Uterus (tissue), 4 donors: ENCODE measurements around the gene TSHZ1. TPM values are rescaled to one million over a fixed set of nuclear protein-coding genes. Genes with fewer than 3 reads are reported as not detected.

Experiments
- DNase-seq, 2 donors: peaks; one replicate each; pipeline ENCODE4 v3.0.0-alpha.2; 2019 to 2020
- H3K27ac ChIP-seq, 2 donors: fragments of 200-600 bp; sonication (generic); 1 replicate in 1 of 2; 2 replicates in 1 of 2; pipeline ENCODE4 v1.5.1; 2016 to 2018
- H3K27me3 ChIP-seq, 2 donors: fragments of 200-600 bp; sonication (generic); one replicate each; pipeline ENCODE4 v1.5.1; 2018 to 2019; ENCODE audit warnings: control low read depth in 1 of 2
- H3K36me3 ChIP-seq, 2 donors: fragments of 200-600 bp; sonication (generic); one replicate each; pipeline ENCODE4 v1.5.1; 2019; ENCODE audit warnings: control low read depth in 1 of 2
- H3K4me1 ChIP-seq, 2 donors: fragments of 200-600 bp; sonication (generic); one replicate each; pipeline ENCODE4 v1.5.1; 2018 to 2019; ENCODE audit warnings: control low read depth in 1 of 2
- H3K4me3 ChIP-seq, 2 donors: fragments of 200-600 bp; sonication (generic); 1 replicate in 1 of 2; 2 replicates in 1 of 2; pipeline ENCODE4 v1.5.1; 2018 to 2019; ENCODE audit warnings: mild to moderate bottlenecking in 1 of 2
- H3K9me3 ChIP-seq, 2 donors: fragments of 200-600 bp; sonication (generic); one replicate each; pipeline ENCODE4 v1.5.1; 2019; ENCODE audit warnings: control low read depth in 1 of 2
- POLR2A ChIP-seq, 2 donors: fragments of 450-650 bp; IDR thresholded peaks; one replicate each; pipeline ENCODE4 v1.6.1; 2016; ENCODE audit warnings: antibody characterized with exemption in 2 of 2, mild to moderate bottlenecking in 1 of 2, moderate library complexity in 1 of 2
- intact Hi-C: fragments of 100-400 bp; cut with DNase I; formaldehyde crosslinking; loops from one replicate; pipeline ENCODE4 v1.15.1; 2023; ENCODE audit warnings: low total_unique reads
- total RNA-seq, 4 donors: library from RNA; depleted of rRNA in 3 of 4; stranded (reverse); fragments of >200 nt in 3 of 4; gene quantifications; one replicate each; pipeline versions ENCODE4 v1.1.0 to v1.2.4, GENCODE V29; 2014 to 2023
- TF ChIP-seq, protein P1 (sequence below), 4 experiments: fragments of 200-600 bp in 2 of 4; fragments of 450-650 bp in 2 of 4; sonication (generic) in 2 of 4; IDR thresholded peaks; one replicate each; pipeline ENCODE4 v1.5.1; 2016 to 2019; ENCODE audit warnings: antibody characterized with exemption in 4 of 4, mild to moderate bottlenecking in 2 of 4, moderate library complexity in 1 of 4
- donor health status: DM: yes; HTN: yes; CAD: no.

The TSHZ1 gene
- total RNA-seq, 4 donors from 2014 or later: 10.0 to 31.9 (median 21.4) TPM

DNA sequence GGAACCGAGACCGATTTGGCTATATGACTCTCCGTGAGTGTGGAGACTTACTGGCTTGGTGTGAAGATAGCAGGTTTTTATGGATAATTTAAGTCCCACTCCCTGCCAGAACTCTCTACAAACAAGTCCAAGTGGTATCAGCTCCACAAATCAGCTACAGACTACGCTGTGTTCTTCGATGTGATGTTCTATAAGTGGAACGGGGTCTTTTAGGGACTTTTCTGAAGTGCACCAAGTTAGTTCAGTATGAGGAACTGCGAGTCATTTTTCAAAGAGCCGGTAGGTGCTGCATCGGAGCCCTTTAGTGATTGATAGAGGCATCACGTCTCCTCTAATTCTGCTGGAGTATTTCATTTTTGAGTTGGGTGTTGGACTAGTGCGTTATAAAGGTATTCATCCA is 107.1 kb downstream of the TSHZ1 start:
- no peaks in the 10 kb centered on the region for H3K9me3 ChIP-seq
- H3K27me3 ChIP-seq: no peaks in the 10 kb centered on the region
- no peak for DNase-seq
- H3K4me3 ChIP-seq: no peak overlapping the region
- H3K36me3 ChIP-seq: no peaks in the 10 kb centered on the region
- TF ChIP-seq POLR2A (IDR thresholded peaks at IDR 0.05): no peak
- TF ChIP-seq, protein P1, sequence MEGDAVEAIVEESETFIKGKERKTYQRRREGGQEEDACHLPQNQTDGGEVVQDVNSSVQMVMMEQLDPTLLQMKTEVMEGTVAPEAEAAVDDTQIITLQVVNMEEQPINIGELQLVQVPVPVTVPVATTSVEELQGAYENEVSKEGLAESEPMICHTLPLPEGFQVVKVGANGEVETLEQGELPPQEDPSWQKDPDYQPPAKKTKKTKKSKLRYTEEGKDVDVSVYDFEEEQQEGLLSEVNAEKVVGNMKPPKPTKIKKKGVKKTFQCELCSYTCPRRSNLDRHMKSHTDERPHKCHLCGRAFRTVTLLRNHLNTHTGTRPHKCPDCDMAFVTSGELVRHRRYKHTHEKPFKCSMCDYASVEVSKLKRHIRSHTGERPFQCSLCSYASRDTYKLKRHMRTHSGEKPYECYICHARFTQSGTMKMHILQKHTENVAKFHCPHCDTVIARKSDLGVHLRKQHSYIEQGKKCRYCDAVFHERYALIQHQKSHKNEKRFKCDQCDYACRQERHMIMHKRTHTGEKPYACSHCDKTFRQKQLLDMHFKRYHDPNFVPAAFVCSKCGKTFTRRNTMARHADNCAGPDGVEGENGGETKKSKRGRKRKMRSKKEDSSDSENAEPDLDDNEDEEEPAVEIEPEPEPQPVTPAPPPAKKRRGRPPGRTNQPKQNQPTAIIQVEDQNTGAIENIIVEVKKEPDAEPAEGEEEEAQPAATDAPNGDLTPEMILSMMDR (IDR thresholded peaks at IDR 0.05): no peak
- intact Hi-C loops: no loop called here
- no peaks in the 10 kb centered on the region for H3K4me1 ChIP-seq
- no peak overlapping the region for H3K27ac ChIP-seq

DNA sequence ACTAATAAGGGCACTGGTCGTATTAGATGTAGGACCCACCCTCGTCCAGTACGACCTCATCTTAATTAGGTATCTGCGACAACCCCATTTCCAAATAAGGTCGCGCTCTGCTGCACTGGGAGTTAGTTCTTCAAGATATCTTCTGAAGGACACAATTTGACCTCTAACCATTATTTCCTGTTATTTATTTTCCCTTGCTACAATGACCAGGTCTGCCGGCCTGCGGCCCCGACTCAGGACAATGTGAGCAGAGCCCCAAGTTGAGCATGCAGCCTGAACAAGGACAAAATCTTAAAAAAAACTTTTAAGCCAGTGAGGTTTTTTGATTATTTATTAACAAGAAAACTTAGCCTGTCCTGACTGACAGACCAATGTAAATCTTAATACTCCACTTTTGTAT is 109.3 kb downstream of the TSHZ1 start:
- intact Hi-C loops: no loop called here
- no peak for DNase-seq
- no peaks in the 10 kb centered on the region for H3K4me1 ChIP-seq
- TF ChIP-seq POLR2A (IDR thresholded peaks at IDR 0.05): no peak
- TF ChIP-seq, protein P1 (IDR thresholded peaks at IDR 0.05): no peak
- H3K27ac ChIP-seq: no peak overlapping the region
- H3K27me3 ChIP-seq: no peaks in the 10 kb centered on the region
- no peaks in the 10 kb centered on the region for H3K9me3 ChIP-seq
- H3K36me3 ChIP-seq: no peaks in the 10 kb centered on the region
- no peak overlapping the region for H3K4me3 ChIP-seq

DNA sequence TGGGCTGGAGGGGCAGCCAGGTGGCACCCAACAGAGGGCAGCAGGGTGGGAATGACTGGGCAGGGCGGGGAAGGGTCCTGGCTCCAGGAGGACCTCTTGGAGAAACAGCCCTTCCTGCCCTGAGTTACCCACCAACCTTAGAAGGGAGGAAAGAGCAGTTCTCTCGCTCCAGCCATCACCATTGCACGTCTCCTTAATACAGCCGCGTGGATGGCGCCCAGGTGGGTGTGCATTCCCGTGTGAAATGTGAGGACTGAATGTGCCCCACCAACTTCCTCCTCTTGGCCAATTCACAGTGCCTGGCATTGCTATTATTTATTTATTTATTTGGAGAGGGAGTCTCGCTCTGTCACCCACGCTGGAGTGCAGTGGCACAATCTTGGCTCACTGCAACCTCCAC is 109.9 kb downstream of the TSHZ1 start:
- TF ChIP-seq, protein P1 (IDR thresholded peaks at IDR 0.05): no peak
- TF ChIP-seq POLR2A (IDR thresholded peaks at IDR 0.05): no peak
- no peak for DNase-seq
- Histone ChIP-seq H3K27me3 (no peaks in the 10 kb centered on the region), H3K27ac (no peak overlapping the region), H3K4me3 (no peak overlapping the region), H3K36me3 (no peaks in the 10 kb centered on the region), H3K4me1 (no peaks in the 10 kb centered on the region), H3K9me3 (no peaks in the 10 kb centered on the region)
- intact Hi-C loops: no loop called here

DNA sequence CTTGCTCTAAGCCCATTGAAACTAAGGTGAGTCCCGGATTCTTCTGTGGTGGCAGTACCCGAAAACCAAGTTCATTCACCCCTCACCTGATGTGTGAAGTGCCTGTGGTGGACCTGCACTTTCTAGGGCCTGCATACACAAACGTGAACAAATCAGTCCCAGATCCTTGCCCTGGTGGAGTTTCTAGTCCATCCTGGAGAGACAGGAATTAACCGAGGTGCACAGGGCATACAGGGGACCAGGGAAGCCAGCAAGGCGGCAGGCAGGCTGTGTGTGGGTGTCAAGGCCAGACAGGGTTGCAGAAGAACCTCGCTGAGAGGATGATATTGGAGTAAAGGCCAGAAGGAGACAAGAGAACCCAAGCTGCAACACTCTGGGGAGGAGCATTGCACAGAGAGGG is 110.8 kb downstream of the TSHZ1 start:
- H3K27ac ChIP-seq: no peak overlapping the region
- H3K9me3 ChIP-seq: no peaks in the 10 kb centered on the region
- no peaks in the 10 kb centered on the region for H3K36me3 ChIP-seq
- no peaks in the 10 kb centered on the region for H3K27me3 ChIP-seq
- TF ChIP-seq POLR2A (IDR thresholded peaks at IDR 0.05): no peak
- TF ChIP-seq, protein P1 (IDR thresholded peaks at IDR 0.05): no peak
- no peak for DNase-seq
- intact Hi-C loops: no loop called here
- H3K4me1 ChIP-seq: no peaks in the 10 kb centered on the region
- no peak overlapping the region for H3K4me3 ChIP-seq

DNA sequence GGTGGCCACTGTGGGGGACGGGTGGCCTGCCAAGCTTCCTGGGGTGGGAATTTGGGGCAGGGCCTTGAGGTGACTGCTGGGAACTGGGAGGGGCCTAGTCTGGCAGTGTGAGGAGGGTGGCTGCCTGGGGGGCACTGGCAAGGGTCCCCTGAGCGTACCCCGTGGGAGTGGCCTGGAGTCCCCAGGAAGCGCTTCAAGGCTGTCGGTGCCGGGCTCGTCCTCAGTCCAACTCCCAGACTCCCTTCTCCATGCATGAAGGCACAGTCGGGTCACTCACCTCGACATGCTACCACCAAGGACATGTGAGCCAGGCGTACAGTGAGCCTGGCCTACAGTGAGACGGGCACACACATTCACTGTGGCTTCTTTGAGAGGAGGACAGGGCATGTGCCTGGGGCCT is 111.6 kb downstream of the TSHZ1 start:
- no peak for DNase-seq
- intact Hi-C loops: no loop called here
- TF ChIP-seq, protein P1 (IDR thresholded peaks at IDR 0.05): no peak
- TF ChIP-seq POLR2A (IDR thresholded peaks at IDR 0.05): no peak
- Histone ChIP-seq H3K4me3 (no peak overlapping the region), H3K4me1 (no peaks in the 10 kb centered on the region), H3K27me3 (no peaks in the 10 kb centered on the region), H3K36me3 (no peaks in the 10 kb centered on the region), H3K9me3 (no peaks in the 10 kb centered on the region), H3K27ac (no peak overlapping the region)
